Measurements from ENCODE around the gene CHI3L1.

DNA sequence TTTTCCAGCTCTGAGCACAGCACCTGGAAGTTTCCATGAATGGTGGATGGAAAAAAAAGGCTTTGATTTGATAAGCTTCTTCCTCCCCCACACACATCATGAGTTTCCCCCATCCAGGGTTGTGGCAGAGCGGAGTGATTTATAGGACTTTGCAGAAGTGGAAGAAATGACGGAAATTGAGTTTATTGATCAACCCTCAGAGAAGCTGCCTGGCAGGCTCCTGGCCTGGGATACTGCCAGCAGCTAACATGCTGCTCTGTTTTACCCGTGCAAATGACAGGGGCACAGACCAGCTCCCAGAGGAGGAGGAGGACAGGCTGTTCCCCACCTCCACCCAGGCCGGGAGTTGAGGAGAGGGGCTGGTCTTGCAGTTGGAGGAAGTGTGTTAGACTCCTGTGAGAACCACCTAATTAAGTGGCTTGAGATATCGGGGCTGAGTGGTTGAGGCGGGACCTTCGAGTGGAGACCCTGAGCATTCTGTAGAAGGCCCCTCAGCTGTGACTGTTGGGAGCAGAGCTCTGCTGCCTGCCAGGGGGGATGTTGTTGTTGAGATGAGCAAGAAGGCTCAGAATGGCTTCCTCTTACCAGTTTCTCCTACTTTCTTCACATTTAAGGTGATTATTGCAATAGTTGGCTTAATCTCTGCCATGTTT is 37.2 kb downstream of the CHI3L1 start:
- TF ChIP-seq YY1 (IDR thresholded peaks at IDR 0.05; ENCODE audit: insufficient read depth, insufficient read length): no peak
- no peak for TF ChIP-seq ZNF274 (IDR thresholded peaks at IDR 0.05; ENCODE audit: low read depth, low read length)
- no peak for TF ChIP-seq SUZ12 (IDR thresholded peaks at IDR 0.05; ENCODE audit: extremely low read depth, insufficient read depth, insufficient read length)
